Activated CD4-positive, CD25-positive, alpha-beta regulatory T cell treated with anti-CD3 and anti-CD28 coated beads, Interleukin-2, amount 50 U/mL, for 16 hours (primary cell): ENCODE measurements around the gene PPM1K.
"Not testable (repeated sequence)": the region's sequence is repeated elsewhere in the genome, so short reads cannot be mapped to it uniquely, and the experiment has no call there.

Experiments
- DNase-seq: peaks from one replicate; pipeline ENCODE4 v3.0.0-alpha.2; 2020; ENCODE audit warnings: low read depth, low spot score

PPM1K gene

GRCh38 chr4:88284439-88285234 is at the start of gene PPM1K:
Gene PPM1K, minus strand, starts transcription at chr4:88284561. Its CDS starts 5,978 bp downstream, at chr4:88278583.
- DNase-seq = peak; percentile 95

- DNase-seq = no peak
Observed at GRCh38 chr4:88333741-88334405, 49.5 kb upstream of the PPM1K start.

- DNase-seq = no peak
Observed at GRCh38 chr4:88327665-88328064, 43.3 kb upstream of the PPM1K start.

GRCh38 chr4:88320780-88321373 is 36.5 kb upstream of the PPM1K start:
- DNase-seq = no peak

GRCh38 chr4:88320224-88320779 is 35.9 kb upstream of the PPM1K start:
- DNase-seq = no peak

- no peak for DNase-seq
Observed at GRCh38 chr4:88318751-88319350, 34.5 kb upstream of the PPM1K start.

GRCh38 chr4:88315460-88316017 is 31.2 kb upstream of the PPM1K start:
- DNase-seq = no peak

GRCh38 chr4:88313088-88313624 is 28.8 kb upstream of the PPM1K start:
- DNase-seq = not testable (repeated sequence)

- no peak for DNase-seq
Observed at GRCh38 chr4:88308587-88308986, 24.2 kb upstream of the PPM1K start.

GRCh38 chr4:88297725-88298454 is 13.5 kb upstream of the PPM1K start:
- DNase-seq = no peak

- DNase-seq = no peak
Observed at GRCh38 chr4:88297212-88297516, 12.8 kb upstream of the PPM1K start.

GRCh38 chr4:88296413-88297211 is 12.3 kb upstream of the PPM1K start:
- no peak for DNase-seq

GRCh38 chr4:88295656-88296055 is 11.3 kb upstream of the PPM1K start:
- no peak for DNase-seq

- DNase-seq = no peak
Observed at GRCh38 chr4:88291003-88291402, 6.6 kb upstream of the PPM1K start.

- DNase-seq = no peak
Observed at GRCh38 chr4:88286897-88287296, 2.5 kb upstream of the PPM1K start.

GRCh38 chr4:88285235-88285653 is 883 bp upstream of the PPM1K start:
- DNase-seq = no peak

- DNase-seq = peak; percentile 37
Observed at GRCh38 chr4:88283661-88284438, 511 bp downstream of the PPM1K start.

GRCh38 chr4:88280228-88280795 is 4.0 kb downstream of the PPM1K start:
- no peak for DNase-seq

- DNase-seq = no peak
Observed at GRCh38 chr4:88277711-88278225, 6.6 kb downstream of the PPM1K start.
